ENCODE measurements around the gene PDLIM1. TPM values are rescaled to one million over a fixed set of nuclear protein-coding genes. Genes with fewer than 3 reads are reported as not detected.

PDLIM1 gene
- total RNA-seq, 1 experiment from 2014 or later, result 183 TPM

DNA sequence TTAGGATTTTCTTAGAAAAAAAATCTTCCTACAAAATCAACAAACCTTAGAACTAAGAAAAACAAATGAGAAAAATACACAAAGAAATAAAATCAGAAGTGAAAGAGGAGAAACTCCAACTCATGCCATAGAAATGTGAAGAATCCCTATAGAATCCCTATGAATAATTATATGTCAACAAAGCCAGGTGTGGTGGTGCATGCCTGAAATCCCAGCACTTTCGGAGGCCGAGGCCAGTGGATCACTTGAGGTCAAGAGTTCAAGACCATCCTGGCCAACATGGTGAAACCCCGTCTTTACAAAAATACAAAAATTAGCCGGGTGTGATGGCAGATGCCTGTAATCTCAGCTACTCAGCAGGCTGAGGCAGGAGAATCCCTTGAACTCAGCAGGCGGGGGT lies 69.7 kb downstream of the PDLIM1 start:
- Histone ChIP-seq H3K27me3 (ENCODE audit: control insufficient read depth, insufficient read depth, low read length) (no peaks in the 10 kb centered on the region), H3K36me3 (ENCODE audit: control insufficient read depth, insufficient read depth, low read length) (no peaks in the 10 kb centered on the region), H3K9me3 (ENCODE audit: control insufficient read depth, insufficient read depth, low read depth, low read length) (peaks cover 7% of the 10 kb centered on the region; the same call in 1 of the 2 replicates), H3K4me3 (ENCODE audit: low read depth in 2 of 2, low read length in 2 of 2) (no peak overlapping the region), H3K27ac (ENCODE audit: low read length) (peak overlapping the region; percentile 48; the same call in 1 of the 2 replicates), H3K4me1 (ENCODE audit: control insufficient read depth, insufficient read depth, low read length) (no peaks in the 10 kb centered on the region; the same call in 1 of the 2 replicates)
- BruUV-seq (replicated peaks), result no TSS peak
- ATAC-seq, result peak; percentile 83
- ChIA-PET POLR2A (no interaction called here), CTCF (no interaction called here)
- TF ChIP-seq, protein P1, sequence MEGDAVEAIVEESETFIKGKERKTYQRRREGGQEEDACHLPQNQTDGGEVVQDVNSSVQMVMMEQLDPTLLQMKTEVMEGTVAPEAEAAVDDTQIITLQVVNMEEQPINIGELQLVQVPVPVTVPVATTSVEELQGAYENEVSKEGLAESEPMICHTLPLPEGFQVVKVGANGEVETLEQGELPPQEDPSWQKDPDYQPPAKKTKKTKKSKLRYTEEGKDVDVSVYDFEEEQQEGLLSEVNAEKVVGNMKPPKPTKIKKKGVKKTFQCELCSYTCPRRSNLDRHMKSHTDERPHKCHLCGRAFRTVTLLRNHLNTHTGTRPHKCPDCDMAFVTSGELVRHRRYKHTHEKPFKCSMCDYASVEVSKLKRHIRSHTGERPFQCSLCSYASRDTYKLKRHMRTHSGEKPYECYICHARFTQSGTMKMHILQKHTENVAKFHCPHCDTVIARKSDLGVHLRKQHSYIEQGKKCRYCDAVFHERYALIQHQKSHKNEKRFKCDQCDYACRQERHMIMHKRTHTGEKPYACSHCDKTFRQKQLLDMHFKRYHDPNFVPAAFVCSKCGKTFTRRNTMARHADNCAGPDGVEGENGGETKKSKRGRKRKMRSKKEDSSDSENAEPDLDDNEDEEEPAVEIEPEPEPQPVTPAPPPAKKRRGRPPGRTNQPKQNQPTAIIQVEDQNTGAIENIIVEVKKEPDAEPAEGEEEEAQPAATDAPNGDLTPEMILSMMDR (IDR thresholded peaks at IDR 0.05), result no peak
- TF ChIP-seq TCF7L2 (IDR thresholded peaks at IDR 0.05; ENCODE audit: low read depth, low read length) (no peak), POLR2AphosphoS5 (IDR thresholded peaks at IDR 0.05; ENCODE audit: low read depth, low read length) (no peak), SIN3A (IDR thresholded peaks at IDR 0.05; ENCODE audit: borderline replicate concordance, insufficient read depth, low read depth, low read length) (no peak)
- TF ChIP-seq, protein P2, sequence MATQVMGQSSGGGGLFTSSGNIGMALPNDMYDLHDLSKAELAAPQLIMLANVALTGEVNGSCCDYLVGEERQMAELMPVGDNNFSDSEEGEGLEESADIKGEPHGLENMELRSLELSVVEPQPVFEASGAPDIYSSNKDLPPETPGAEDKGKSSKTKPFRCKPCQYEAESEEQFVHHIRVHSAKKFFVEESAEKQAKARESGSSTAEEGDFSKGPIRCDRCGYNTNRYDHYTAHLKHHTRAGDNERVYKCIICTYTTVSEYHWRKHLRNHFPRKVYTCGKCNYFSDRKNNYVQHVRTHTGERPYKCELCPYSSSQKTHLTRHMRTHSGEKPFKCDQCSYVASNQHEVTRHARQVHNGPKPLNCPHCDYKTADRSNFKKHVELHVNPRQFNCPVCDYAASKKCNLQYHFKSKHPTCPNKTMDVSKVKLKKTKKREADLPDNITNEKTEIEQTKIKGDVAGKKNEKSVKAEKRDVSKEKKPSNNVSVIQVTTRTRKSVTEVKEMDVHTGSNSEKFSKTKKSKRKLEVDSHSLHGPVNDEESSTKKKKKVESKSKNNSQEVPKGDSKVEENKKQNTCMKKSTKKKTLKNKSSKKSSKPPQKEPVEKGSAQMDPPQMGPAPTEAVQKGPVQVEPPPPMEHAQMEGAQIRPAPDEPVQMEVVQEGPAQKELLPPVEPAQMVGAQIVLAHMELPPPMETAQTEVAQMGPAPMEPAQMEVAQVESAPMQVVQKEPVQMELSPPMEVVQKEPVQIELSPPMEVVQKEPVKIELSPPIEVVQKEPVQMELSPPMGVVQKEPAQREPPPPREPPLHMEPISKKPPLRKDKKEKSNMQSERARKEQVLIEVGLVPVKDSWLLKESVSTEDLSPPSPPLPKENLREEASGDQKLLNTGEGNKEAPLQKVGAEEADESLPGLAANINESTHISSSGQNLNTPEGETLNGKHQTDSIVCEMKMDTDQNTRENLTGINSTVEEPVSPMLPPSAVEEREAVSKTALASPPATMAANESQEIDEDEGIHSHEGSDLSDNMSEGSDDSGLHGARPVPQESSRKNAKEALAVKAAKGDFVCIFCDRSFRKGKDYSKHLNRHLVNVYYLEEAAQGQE (IDR thresholded peaks at IDR 0.05; ENCODE audit: insufficient read depth in 1 of 2, low read depth in 2 of 2, low read length in 1 of 2), result no peak
- in situ Hi-C loops (cut with HindIII; ENCODE audit: low pct_unique_long_range_greater_than_20kb, low sequenced_read_pairs), result no loop called here
- no peak for DNase-seq (ENCODE audit: low read depth, low spot score)
- intact Hi-C loops (cut with micrococcal nuclease; ENCODE audit: unreplicated experiment), result no loop called here

DNA sequence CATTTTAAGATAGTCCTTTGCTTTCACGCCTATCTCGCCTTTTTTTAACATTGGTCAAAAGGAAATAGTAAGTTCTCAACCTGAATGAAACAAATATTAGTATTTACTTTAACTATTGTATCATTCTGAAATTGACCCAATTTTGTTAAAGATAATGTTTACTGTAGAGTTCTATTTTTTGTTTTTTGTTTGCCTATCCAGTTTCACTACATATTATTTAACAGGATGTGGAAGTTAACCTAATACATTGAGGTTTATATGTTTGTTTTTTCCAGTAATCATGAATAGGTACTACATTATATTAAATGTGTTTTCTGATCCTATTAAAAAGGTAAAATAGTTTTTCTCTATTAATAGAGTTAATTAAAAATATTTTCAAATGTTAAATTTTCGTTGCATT lies 70.3 kb downstream of the PDLIM1 start:
- no peak for ATAC-seq
- CTCF ChIA-PET, result no interaction called here
- no peak for DNase-seq (ENCODE audit: low read depth, low spot score)
- no TSS peak for BruUV-seq (replicated peaks)
- Histone ChIP-seq H3K4me3 (ENCODE audit: low read depth in 2 of 2, low read length in 2 of 2) (no peak overlapping the region), H3K4me1 (ENCODE audit: control insufficient read depth, insufficient read depth, low read length) (no peaks in the 10 kb centered on the region; the same call in 1 of the 2 replicates), H3K9me3 (ENCODE audit: control insufficient read depth, insufficient read depth, low read depth, low read length) (peaks cover 7% of the 10 kb centered on the region; the same call in 1 of the 2 replicates), H3K27me3 (ENCODE audit: control insufficient read depth, insufficient read depth, low read length) (no peaks in the 10 kb centered on the region), H3K27ac (ENCODE audit: low read length) (peak overlapping the region; percentile 67; the same call in 1 of the 2 replicates), H3K36me3 (ENCODE audit: control insufficient read depth, insufficient read depth, low read length) (no peaks in the 10 kb centered on the region)
- in situ Hi-C loops (cut with HindIII; ENCODE audit: low pct_unique_long_range_greater_than_20kb, low sequenced_read_pairs) (no loop called here), intact Hi-C loops (cut with micrococcal nuclease; ENCODE audit: unreplicated experiment) (no loop called here)
- POLR2A ChIA-PET, result no interaction called here
- TF ChIP-seq POLR2AphosphoS5 (IDR thresholded peaks at IDR 0.05; ENCODE audit: low read depth, low read length) (no peak), SIN3A (IDR thresholded peaks at IDR 0.05; ENCODE audit: borderline replicate concordance, insufficient read depth, low read depth, low read length) (no peak), TCF7L2 (IDR thresholded peaks at IDR 0.05; ENCODE audit: low read depth, low read length) (no peak)
- TF ChIP-seq, protein P1 (IDR thresholded peaks at IDR 0.05), result no peak
- TF ChIP-seq, protein P2 (IDR thresholded peaks at IDR 0.05; ENCODE audit: insufficient read depth in 1 of 2, low read depth in 2 of 2, low read length in 1 of 2), result no peak

Measured in Panc1 (cell line).